Pancreas (tissue), 10 donors: ENCODE data around the gene PTPRG. TPM values are rescaled to one million over a fixed set of nuclear protein-coding genes. Genes with fewer than 3 reads are reported as not detected.

Experiments
- ATAC-seq, 4 donors: fragments of 200-7000 bp; cut with Tn5 transposase; one replicate each; pipeline versions ENCODE4 v1.8.0 to v1.9.1; 2020; ENCODE audit warnings: mild to moderate bottlenecking in 4 of 4, moderate library complexity in 4 of 4
- DNase-seq, 6 donors: peaks; one replicate each; pipeline ENCODE4 v3.0.0-alpha.2; 2020
- FAIRE-seq: peaks from 2 replicates; lab custom pipeline; 2012; peaks lifted over from hg19 to GRCh38; lab: Jason Lieb, UNC
- H3K27ac ChIP-seq, 4 donors: fragments of 200-600 bp; sonication (generic); 1 replicate in 3 of 4; 2 replicates in 1 of 4; pipeline versions ENCODE4 v1.5.0 to v1.8.0; 2020
- H3K27me3 ChIP-seq, 4 donors: fragments of 200-600 bp; one replicate each; pipeline ENCODE4 v1.8.0; 2021
- H3K36me3 ChIP-seq, 3 donors: fragments of 200-600 bp; sonication (generic) in 1 of 3; one replicate each; pipeline versions ENCODE4 v1.5.0 to v1.8.0; 2020 to 2021
- H3K4me1 ChIP-seq, 3 donors: fragments of 200-600 bp; one replicate each; pipeline ENCODE4 v1.8.0; 2021
- H3K4me3 ChIP-seq, 4 donors: fragments of 200-600 bp; sonication (generic) in 2 of 4; one replicate each; pipeline versions ENCODE4 v1.5.0 to v1.8.0; 2020 to 2021
- H3K9me3 ChIP-seq, 4 donors: fragments of 200-600 bp; one replicate each; pipeline ENCODE4 v1.8.0; 2021
- WGBS, 2 donors: extraction: QIAGEN DNeasy Blood & Tissue Kit; methylation state at CpG; one replicate each; pipeline ENCODE4 v1.1.7; 2013; 5-methylcytosine and 5-hydroxymethylcytosine counted together
- intact Hi-C, 3 donors: fragments of 100-400 bp; cut with DNase I; formaldehyde crosslinking; loops; one replicate each; pipeline versions ENCODE4 v1.11.1 to v1.14.2; 2022
- polyA plus RNA-seq, 2 donors: library from polyadenylated mRNA; stranded (reverse); fragments of 200-250 nt; gene quantifications; one replicate each; pipeline ENCODE4 v1.2.3, GENCODE V29; 2013
- total RNA-seq, 6 donors: library from RNA; stranded (reverse); fragmentation: NEBNext Ultra II Directional in 4 of 6; extraction: Animal tissue kit (Norgen Biotek cat#: 25700) in 4 of 6; gene quantifications; one replicate each; pipeline versions ENCODE4 v1.2.1 to v1.2.4, GENCODE V29; 2021 to 2023
- TF ChIP-seq, protein P1 (sequence below), 4 donors: fragments of 200-600 bp; sonication (generic) in 3 of 4; IDR thresholded peaks; one replicate each; pipeline versions ENCODE4 v1.5.0 to v1.8.0; 2021; ENCODE audit warnings: antibody characterized with exemption in 4 of 4
- donor health status: healthy with polysubstance abuse.
- donor health status: DM: no; HTN: no; CAD: no; lungs with moderate emphysema.
- donor health status: DM: no; HTN: no; CAD: no.
- donor health status: control.
- donor health status: control.
- donor health status: Bipolar disorder and iron deficiency.
- donor health status: DM: yes; HTN: yes; CAD: no.
- donor health status: DM: no; HTN: no; CAD: no.
- donor health status: DM: no; HTN: no; CAD: no.
- donor health status: DM: yes; HTN: yes; CAD: no.

PTPRG gene
- total and polyA plus RNA-seq, 8 donors = 2.8 to 20.5 (median 9.5) TPM

GRCh38 chr3:62236016-62236415 lies 674.6 kb downstream of the PTPRG start:
- H3K4me3 ChIP-seq = no peak overlapping the region
- H3K27ac ChIP-seq = no peak overlapping the region
- intact Hi-C loops = no loop called here
- no peak for DNase-seq
- H3K36me3 ChIP-seq = no peaks in the 10 kb centered on the region
- no peaks in the 10 kb centered on the region for H3K27me3 ChIP-seq
- WGBS, 2 donors = 66 to 74% methylated on average over 4 of the region's 4 CpGs
- no peak for FAIRE-seq
- H3K4me1 ChIP-seq = no peaks in the 10 kb centered on the region
- H3K9me3 ChIP-seq = no peaks in the 10 kb centered on the region
- TF ChIP-seq, protein P1, sequence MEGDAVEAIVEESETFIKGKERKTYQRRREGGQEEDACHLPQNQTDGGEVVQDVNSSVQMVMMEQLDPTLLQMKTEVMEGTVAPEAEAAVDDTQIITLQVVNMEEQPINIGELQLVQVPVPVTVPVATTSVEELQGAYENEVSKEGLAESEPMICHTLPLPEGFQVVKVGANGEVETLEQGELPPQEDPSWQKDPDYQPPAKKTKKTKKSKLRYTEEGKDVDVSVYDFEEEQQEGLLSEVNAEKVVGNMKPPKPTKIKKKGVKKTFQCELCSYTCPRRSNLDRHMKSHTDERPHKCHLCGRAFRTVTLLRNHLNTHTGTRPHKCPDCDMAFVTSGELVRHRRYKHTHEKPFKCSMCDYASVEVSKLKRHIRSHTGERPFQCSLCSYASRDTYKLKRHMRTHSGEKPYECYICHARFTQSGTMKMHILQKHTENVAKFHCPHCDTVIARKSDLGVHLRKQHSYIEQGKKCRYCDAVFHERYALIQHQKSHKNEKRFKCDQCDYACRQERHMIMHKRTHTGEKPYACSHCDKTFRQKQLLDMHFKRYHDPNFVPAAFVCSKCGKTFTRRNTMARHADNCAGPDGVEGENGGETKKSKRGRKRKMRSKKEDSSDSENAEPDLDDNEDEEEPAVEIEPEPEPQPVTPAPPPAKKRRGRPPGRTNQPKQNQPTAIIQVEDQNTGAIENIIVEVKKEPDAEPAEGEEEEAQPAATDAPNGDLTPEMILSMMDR (IDR thresholded peaks at IDR 0.05) = no peak
- ATAC-seq = no peak

DNA sequence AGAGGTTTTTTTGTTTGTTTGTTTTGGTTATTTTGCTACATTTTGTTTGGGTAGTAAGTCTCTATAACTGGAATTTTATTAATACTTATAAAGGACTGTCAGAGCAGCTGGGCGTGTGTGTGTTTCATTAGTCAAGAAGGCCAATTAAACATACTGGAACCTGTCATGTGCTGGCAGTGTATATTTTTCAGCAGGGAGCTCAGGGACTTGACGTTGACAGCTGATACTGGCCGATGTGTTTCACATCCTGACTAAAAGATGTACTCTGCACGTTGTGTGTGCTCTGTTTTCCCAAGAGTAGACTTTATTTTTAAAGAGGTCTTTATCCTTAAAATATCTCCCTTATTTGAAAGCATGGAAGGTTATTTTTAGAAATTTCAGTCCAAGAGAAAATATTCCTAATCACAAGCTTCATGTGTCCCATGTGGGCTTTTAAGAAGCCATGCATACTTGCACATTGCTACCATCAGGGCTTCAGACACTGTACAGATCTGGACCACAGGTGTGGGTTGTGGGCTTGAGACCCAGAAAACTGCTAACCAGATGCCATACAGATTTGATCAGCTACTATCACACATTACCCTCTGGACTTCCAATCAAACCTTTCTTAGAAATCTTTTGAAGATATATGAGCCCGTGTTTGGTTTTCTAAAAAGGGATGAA lies 676.0 kb downstream of the PTPRG start:
- intact Hi-C loops = no loop called here
- TF ChIP-seq, protein P1 (IDR thresholded peaks at IDR 0.05) = no peak
- ATAC-seq = no peak
- H3K4me1 ChIP-seq = no peaks in the 10 kb centered on the region
- no peak for DNase-seq
- 60 to 66% methylated on average over 5 of the region's 5 CpGs for WGBS, 2 donors
- no peak overlapping the region for H3K4me3 ChIP-seq
- no peaks in the 10 kb centered on the region for H3K9me3 ChIP-seq
- FAIRE-seq = no peak
- H3K36me3 ChIP-seq = no peaks in the 10 kb centered on the region
- H3K27me3 ChIP-seq = no peaks in the 10 kb centered on the region
- H3K27ac ChIP-seq = no peak overlapping the region

DNA sequence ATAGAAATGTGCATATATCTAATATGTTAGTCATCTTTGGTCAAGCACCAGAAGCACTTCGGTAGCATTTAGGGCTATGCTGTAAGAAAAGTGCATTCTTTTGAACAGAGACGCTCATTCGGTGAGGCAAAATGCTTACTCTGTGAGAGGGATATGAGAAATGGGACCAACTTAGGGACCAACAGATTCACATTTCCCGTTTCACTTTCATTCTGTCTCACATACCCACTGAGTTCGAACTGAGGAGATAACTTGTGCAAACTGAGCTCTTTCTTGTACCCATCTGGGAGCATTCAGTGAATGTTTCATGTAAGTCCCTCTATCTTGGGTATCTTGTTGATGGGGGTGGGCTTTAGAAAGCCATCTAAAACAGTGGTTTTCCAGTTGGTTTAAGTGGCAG lies 676.6 kb downstream of the PTPRG start:
- ATAC-seq (no peak), FAIRE-seq (no peak), DNase-seq (no peak)
- H3K36me3 ChIP-seq = no peaks in the 10 kb centered on the region
- H3K4me3 ChIP-seq = no peak overlapping the region
- H3K9me3 ChIP-seq = no peaks in the 10 kb centered on the region
- TF ChIP-seq, protein P1 (IDR thresholded peaks at IDR 0.05) = no peak
- no peak overlapping the region for H3K27ac ChIP-seq
- intact Hi-C loops = no loop called here
- 84 to 89% methylated on average over 5 of the region's 5 CpGs for WGBS, 2 donors
- H3K27me3 ChIP-seq = no peaks in the 10 kb centered on the region
- H3K4me1 ChIP-seq = no peaks in the 10 kb centered on the region

DNA sequence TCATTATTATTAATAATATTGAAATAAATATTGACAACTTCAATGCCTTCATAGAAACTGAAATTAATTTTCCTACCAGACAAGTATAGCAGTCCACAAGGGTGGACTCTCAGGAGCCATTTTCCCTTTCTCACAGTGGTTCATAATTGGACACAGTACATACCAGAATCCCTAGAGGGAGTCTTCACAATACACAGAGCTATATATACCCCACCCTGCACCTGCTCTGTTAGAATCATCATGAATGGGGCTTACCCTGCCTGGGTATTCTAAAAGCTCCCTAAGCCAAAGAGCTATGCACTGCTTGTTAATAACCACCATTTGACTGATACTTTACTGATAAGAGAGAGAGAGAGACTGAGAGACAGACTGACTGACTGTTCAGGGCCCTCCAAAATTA lies 677.1 kb downstream of the PTPRG start:
- no peak for FAIRE-seq
- TF ChIP-seq, protein P1 (IDR thresholded peaks at IDR 0.05) = no peak

DNA sequence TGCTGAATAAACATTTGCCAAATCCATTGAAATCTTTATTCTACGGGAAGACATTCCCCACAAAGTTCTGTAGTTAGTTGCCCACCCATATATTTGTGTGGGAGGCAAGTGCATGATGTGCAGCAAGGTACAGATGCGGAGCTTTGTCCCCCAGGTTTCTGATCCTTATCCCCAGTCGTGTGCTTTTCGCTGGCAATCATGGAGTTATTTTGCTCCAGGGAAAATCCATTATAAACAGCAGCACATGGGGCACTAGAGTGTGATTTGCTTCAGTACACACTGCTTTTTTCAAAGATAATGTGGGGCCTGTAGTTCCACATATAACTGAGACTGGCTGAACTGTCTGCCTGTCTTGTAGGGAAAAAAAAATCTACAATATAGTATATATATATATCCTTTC lies 679.9 kb downstream of the PTPRG start:
- Histone ChIP-seq H3K9me3 (no peaks in the 10 kb centered on the region), H3K27ac (no peak overlapping the region), H3K4me3 (no peak overlapping the region), H3K4me1 (no peaks in the 10 kb centered on the region), H3K36me3 (no peaks in the 10 kb centered on the region), H3K27me3 (no peaks in the 10 kb centered on the region)
- ATAC-seq (no peak), FAIRE-seq (no peak), DNase-seq (no peak)
- WGBS, 2 donors = 90 to 91% methylated on average over 4 of the region's 4 CpGs
- TF ChIP-seq, protein P1 (IDR thresholded peaks at IDR 0.05) = no peak
- intact Hi-C loops = no loop called here

More for the DNA sequence above, 677.1 kb downstream of the PTPRG start:
- DNase-seq (no peak), ATAC-seq (no peak)
- Histone ChIP-seq H3K27me3 (no peaks in the 10 kb centered on the region), H3K9me3 (no peaks in the 10 kb centered on the region), H3K36me3 (no peaks in the 10 kb centered on the region), H3K27ac (no peak overlapping the region), H3K4me1 (no peaks in the 10 kb centered on the region), H3K4me3 (no peak overlapping the region)
- intact Hi-C loops = no loop called here
